GM13976 (cell line): ENCODE measurements around the gene C1orf174.

ENCODE experiments used
- DNase-seq: peaks from one replicate; pipeline ENCODE4 v3.0.0; 2012; ENCODE audit warnings: low spot score
- in situ Hi-C: fragments of 300-500 bp; cut with MboI; formaldehyde crosslinking; loops from one replicate; pipeline ENCODE4 v1.12.0; 2022; ENCODE audit warnings: low sequenced_read_pairs, mixed read lengths, inconsistent platforms; ENCODE audit not compliant: unreplicated experiment
- TF ChIP-seq, protein P1 (sequence below): IDR thresholded peaks from 2 replicates; pipeline ENCODE4 v1.5.1; 2012; ENCODE audit warnings: borderline replicate concordance, mild to moderate bottlenecking; ENCODE audit not compliant: insufficient read depth; ENCODE audit errors: extremely low read depth, missing control alignments, control extremely low read depth

Gene C1orf174

GRCh38 chr1:3868464-3869006, 31.5 kb downstream of the C1orf174 start:
- no peak for DNase-seq
- in situ Hi-C loops: no loop called here

GRCh38 chr1:3865606-3866160, 34.4 kb downstream of the C1orf174 start:
- in situ Hi-C loops: no loop called here
- TF ChIP-seq, protein P1, sequence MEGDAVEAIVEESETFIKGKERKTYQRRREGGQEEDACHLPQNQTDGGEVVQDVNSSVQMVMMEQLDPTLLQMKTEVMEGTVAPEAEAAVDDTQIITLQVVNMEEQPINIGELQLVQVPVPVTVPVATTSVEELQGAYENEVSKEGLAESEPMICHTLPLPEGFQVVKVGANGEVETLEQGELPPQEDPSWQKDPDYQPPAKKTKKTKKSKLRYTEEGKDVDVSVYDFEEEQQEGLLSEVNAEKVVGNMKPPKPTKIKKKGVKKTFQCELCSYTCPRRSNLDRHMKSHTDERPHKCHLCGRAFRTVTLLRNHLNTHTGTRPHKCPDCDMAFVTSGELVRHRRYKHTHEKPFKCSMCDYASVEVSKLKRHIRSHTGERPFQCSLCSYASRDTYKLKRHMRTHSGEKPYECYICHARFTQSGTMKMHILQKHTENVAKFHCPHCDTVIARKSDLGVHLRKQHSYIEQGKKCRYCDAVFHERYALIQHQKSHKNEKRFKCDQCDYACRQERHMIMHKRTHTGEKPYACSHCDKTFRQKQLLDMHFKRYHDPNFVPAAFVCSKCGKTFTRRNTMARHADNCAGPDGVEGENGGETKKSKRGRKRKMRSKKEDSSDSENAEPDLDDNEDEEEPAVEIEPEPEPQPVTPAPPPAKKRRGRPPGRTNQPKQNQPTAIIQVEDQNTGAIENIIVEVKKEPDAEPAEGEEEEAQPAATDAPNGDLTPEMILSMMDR: no peak
- no peak for DNase-seq

More at GRCh38 chr1:3868464-3869006, 31.5 kb downstream of the C1orf174 start:
- TF ChIP-seq, protein P1: no peak

GRCh38 chr1:3864884-3865283, 35.2 kb downstream of the C1orf174 start:
- TF ChIP-seq, protein P1: no peak
- in situ Hi-C loops: no loop called here
- DNase-seq: no peak

DNA sequence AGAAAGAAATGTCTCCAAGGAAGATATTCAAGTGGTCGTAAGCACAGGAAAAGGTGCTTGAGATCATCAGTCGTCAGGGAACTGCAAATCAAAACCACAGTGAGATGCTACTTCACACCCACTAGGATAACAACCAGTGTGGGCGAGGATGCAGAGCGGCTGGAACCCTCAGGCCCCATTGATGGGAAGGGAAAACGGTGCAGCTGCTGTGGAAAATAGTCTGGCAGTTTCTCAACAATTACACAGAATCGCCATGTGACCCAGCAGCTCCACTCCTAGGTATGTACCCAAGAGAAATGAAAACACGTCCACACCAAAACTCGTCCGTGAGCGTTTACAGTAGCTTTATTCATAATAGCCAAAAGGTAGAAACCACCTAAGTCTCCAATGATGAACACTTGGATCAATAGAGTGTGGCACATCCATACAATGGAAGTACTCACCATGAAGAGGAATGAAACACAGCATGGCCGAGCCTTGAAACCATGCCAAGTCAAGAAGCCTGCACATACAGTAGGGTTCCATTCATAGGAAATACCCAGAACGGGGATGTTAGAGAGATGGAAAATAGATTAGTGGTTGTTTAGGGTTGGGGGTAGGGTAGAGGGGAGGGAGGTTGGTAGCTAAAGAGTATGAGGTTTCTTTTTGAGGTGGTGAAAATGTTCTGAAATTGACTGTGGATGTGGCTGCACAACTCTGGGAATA, 36.7 kb downstream of the C1orf174 start:
- DNase-seq: no peak
- in situ Hi-C loops: no loop called here
- TF ChIP-seq, protein P1: no peak

DNA sequence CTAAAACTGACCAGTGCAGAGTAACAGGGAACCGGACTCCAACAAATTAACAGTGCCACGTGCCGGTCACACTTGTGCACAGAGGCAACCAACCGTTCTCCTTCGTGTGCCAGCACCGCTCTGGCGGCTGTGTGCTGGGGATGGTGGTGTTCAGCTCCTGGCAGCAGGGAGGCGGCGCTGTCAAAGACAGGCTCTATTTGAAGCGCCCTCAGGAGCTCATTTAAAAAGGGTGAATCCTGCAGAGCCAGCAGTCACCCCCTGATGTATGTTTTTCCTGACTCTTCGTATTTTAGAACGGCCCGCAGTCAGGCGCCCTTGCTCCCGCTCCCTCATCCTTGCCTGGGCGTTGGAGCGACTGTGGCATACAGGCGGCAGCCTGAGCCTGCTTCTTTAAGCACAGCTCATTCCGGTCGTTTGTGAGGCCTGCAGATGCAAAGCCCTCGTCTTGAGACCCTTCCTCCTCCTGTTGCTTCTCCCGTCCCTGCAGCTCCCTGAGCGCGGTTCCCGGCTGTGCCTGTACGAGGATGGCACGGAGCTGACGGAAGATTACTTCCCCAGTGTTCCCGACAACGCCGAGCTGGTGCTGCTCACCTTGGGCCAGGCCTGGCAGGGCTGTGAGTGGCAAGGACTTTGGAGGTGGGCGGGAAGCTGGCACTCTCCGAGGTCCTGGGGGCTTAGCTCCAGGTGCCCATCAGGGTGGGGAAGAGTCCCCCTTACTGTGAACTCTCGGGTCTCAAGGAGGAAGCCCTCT, 41.7 kb downstream of the C1orf174 start:
- in situ Hi-C loops: no loop called here
- TF ChIP-seq, protein P1: no peak
- DNase-seq: no peak

DNA sequence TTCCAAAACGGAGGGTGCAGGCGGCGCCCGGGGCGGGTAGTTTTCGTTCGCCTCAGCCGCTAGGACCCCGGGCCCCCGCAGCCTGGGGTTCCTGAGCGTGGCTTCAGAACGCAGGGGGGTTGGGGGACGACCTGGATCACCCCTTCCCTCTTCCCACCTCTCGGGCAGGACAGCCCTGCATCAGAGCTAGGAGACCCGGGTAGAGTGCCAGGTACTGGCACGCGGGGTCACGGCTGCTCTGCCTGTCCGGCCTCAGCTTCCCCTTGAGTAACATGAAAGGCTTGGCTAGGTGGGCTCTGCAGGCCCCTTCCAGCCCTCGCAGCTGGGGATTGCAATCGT, 42.3 kb downstream of the C1orf174 start:
- no peak for DNase-seq
- in situ Hi-C loops: no loop called here
- TF ChIP-seq, protein P1: no peak
